WI38 (cell line): ENCODE data around the gene AFF3.

Experiments
- H3K4me3 ChIP-seq: 2 replicates; pipeline ENCODE4 v1.5.1; 2011; ENCODE audit warnings: low read depth, mild to moderate bottlenecking, control low read depth, low read length
- TF ChIP-seq, protein P1 (sequence below): IDR thresholded peaks from 2 replicates; pipeline ENCODE4 v1.5.1; 2012; ENCODE audit warnings: low read depth, mild to moderate bottlenecking, control low read depth, low read length

Gene AFF3

DNA sequence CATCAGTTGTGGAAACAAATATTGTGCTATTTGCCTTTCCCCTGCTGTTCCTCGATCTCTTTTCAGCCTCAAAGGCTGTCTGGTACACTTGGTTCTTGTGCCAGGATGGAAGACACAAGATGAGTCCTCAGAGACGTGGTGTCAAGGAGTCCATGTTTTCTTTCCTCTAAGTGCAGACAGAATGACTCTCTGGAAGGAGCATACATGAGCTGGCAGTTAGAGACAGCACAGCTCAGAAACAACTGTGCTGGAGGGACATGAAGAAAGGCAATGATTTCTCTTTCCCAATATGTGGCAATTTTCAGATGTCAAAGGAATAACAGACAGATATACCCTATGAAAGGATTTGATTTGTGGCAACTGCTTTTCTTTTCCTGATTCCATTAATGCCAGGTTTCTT lies 162.2 kb downstream of the AFF3 start:
- TF ChIP-seq, protein P1, sequence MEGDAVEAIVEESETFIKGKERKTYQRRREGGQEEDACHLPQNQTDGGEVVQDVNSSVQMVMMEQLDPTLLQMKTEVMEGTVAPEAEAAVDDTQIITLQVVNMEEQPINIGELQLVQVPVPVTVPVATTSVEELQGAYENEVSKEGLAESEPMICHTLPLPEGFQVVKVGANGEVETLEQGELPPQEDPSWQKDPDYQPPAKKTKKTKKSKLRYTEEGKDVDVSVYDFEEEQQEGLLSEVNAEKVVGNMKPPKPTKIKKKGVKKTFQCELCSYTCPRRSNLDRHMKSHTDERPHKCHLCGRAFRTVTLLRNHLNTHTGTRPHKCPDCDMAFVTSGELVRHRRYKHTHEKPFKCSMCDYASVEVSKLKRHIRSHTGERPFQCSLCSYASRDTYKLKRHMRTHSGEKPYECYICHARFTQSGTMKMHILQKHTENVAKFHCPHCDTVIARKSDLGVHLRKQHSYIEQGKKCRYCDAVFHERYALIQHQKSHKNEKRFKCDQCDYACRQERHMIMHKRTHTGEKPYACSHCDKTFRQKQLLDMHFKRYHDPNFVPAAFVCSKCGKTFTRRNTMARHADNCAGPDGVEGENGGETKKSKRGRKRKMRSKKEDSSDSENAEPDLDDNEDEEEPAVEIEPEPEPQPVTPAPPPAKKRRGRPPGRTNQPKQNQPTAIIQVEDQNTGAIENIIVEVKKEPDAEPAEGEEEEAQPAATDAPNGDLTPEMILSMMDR: no peak

DNA sequence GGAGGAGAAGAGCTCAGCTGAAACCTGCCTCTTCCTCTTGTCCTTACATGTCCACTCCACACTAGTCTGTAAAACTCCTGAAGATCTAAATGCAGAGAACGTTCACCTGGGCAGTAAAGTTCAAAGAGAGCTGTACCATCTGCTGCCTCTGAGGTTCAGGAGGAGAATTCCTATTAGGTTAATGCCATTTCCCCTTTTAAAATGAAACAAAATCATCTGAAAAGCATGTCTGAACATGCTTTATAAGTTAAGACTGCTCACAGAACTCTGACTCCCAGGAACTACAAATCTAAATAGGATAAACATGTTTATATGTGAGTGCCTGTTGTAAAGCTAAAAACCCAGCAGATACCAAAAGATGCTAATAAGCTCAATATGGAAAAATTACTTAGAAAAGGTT lies 164.4 kb downstream of the AFF3 start:
- H3K4me3 ChIP-seq: no peak overlapping the region
- TF ChIP-seq, protein P1: no peak

More for the DNA sequence above, 162.2 kb downstream of the AFF3 start:
- H3K4me3 ChIP-seq: no peak overlapping the region

DNA sequence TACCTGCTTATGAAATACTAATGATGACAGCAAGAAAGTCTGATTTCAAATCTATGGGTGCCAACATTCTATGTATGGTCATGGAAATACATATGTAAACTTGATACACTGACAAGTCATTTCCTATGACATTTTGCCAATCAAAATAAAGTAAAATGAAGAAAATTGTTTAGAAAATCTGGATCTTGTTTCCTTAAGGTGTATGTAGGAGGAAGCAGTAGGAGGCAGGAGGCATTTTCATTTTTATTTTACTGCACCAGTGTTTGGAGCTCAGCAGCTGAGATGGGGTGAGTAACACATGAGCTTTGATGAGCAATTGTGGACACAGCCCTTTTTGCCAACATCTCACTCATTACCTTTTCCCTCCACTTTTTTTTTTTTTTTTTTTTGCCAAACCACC lies 167.0 kb downstream of the AFF3 start:
- no peak overlapping the region for H3K4me3 ChIP-seq
- TF ChIP-seq, protein P1: no peak

DNA sequence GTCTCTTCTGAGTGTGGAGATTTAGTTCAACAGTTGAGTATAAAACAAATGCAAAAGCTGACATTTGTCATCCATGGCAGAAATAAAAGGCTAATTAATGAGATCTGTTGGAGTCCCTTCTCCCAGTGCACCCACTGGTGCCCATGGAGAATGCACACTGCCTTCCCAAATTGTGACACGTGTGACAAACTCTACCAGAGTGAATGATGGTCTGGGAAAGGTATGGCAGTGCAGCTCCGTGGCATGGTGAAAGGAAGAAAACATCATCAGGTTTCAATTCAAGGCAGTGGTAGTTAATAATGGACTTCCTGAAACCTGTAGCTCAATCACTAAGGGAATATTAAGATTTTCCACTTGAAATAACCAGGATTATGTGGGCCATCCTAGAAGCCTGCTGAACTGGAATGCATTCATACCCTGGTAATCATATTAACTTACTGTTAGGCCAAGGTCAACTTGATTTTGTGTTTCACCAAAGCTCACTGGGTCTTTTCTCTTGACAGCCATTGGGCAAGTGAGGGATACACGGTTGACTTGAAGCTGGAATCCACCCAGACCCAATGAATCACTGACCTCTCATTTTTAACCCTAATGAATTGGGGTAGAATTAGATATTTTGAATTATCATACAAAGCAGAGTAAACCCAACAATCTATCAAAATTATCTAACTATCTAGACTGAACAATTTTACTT lies 167.6 kb downstream of the AFF3 start:
- TF ChIP-seq, protein P1: no peak
- no peak overlapping the region for H3K4me3 ChIP-seq

DNA sequence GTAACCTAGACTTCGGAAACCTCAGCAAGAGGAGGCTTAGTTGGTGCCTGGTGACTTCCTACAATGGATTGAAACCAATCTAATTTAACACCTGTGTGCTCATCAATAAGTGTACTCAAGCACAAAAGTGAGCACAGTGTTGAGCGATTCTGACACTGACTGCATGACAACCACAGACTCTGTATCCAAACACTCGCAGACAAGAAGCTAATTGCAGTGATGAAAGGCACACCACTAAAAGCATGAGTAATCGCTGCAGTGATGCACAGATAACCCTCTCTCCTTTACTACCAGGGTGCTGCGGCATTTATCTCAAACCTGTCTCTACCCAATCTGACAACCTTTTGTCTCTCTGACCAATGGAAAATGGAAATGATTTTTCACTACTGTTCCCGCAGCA lies 168.1 kb downstream of the AFF3 start:
- no peak overlapping the region for H3K4me3 ChIP-seq
- TF ChIP-seq, protein P1: no peak

DNA sequence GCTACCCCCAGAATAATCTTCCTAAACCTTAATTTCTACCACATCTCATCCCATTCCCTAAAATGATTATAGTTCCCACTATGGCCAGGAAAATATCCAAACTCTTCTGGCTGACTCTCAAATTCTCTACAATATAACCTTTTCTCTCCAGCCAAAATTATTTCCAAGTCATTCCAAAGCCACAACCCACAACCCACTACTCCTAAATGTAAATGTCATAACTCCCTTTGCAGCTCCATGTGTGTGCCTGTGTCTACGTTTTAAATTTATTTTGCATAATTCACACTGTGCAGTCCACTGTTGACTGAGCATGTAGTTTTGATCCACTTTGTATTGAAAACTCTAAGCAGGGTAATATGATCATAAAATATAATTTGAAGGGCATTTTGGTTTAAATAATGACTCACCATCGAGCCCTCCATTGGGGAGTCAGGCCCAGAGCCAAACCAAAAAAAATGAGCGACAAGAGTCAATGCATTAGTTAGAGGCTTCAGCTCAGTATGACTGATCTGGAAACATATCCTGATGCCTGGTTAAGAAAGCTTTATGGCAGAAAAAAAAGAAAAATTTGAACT lies 171.0 kb downstream of the AFF3 start:
- TF ChIP-seq, protein P1: no peak
- H3K4me3 ChIP-seq: no peak overlapping the region

DNA sequence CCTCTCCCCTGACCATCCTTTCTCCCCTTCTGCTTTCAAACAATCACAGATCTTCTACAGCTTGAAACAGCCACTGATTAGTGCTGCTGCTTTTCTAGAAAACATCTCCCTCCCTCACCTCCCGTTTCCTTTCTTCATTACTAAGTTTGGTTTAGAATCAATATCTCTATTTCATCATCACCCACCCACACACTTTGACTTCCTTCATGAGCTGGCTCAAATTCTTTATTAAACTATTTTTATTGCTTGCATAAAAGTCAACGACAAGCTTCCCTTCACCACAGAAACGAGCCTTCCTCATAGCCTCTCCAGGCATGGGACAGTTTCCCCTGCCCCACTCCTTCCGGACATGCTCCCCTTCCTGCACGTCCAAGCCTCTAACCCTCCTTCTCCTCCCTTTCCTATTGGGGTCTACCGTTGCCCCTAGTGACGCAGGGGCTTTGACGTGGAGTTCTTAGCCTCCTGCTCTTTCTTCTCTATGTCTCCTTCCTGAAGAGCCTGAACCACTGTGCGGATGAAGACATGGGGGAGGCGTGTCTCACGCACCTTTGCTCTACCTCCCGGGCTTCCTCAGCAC lies 172.0 kb downstream of the AFF3 start:
- TF ChIP-seq, protein P1: no peak
- no peak overlapping the region for H3K4me3 ChIP-seq
